ENCODE measurements around the gene GNPTG. TPM values are rescaled to one million over a fixed set of nuclear protein-coding genes. Genes with fewer than 3 reads are reported as not detected.

The GNPTG gene
- total and polyA plus RNA-seq, 2 donors (not counting 3 experiments of a cell fraction or from before 2014, with no cell fraction given), result 51.6 to 109 TPM

GRCh38 chr16:1392826-1393225 lies 41.1 kb downstream of the GNPTG start:
- no peaks in the 10 kb centered on the region for H3K9me3 ChIP-seq (replicated peaks; ENCODE audit: control insufficient read depth, insufficient read depth, low read length)
- ChIA-PET POLR2A (no interaction called here), CTCF (interaction anchor here (1.3 kb wide), 1 partner anchor 29 kb away, joined by 4 read pairs; no protein-coding TSS in a partner anchor)
- H3K36me3 ChIP-seq (ENCODE audit: control insufficient read depth in 2 of 2, extremely low read depth in 1 of 2, insufficient read depth in 2 of 2, low read length in 2 of 2), result peaks cover 0 to 22% of the 10 kb centered on the region in 2 experiments
- H3K79me2 ChIP-seq (ENCODE audit: control insufficient read depth, insufficient read depth, low read length), result no peaks in the 10 kb centered on the region
- H2AFZ ChIP-seq (ENCODE audit: low read depth, low read length), result no peak overlapping the region
- H3K27ac ChIP-seq (ENCODE audit: insufficient read depth, low read depth, low read length), result no peak overlapping the region
- TF ChIP-seq GATA2 (IDR thresholded peaks at IDR 0.05; ENCODE audit: insufficient read depth, insufficient read length, low read depth, low read length) (no peak), EZH2 (IDR thresholded peaks at IDR 0.05; ENCODE audit: borderline replicate concordance, low read depth, low read length, severe bottlenecking) (no peak), MYC (IDR thresholded peaks at IDR 0.05; ENCODE audit: low read depth, low read length) (no peak), FOS (IDR thresholded peaks at IDR 0.05; ENCODE audit: borderline replicate concordance, insufficient read depth, low read length) (no peak), CTCF (IDR thresholded peaks at IDR 0.05; ENCODE audit: extremely low read depth in 1 of 2, insufficient read depth in 1 of 2, low read depth in 1 of 2, low read length in 2 of 2) (no peak), JUN (IDR thresholded peaks at IDR 0.05; ENCODE audit: borderline replicate concordance, insufficient read depth, insufficient read length, low read depth) (no peak), POLR2A (IDR thresholded peaks at IDR 0.05; ENCODE audit: low read depth, low read length) (no peak), POLR2AphosphoS5 (IDR thresholded peaks at IDR 0.05; ENCODE audit: insufficient read depth, low read depth, low read length) (no peak)
- TF ChIP-seq, protein P1, sequence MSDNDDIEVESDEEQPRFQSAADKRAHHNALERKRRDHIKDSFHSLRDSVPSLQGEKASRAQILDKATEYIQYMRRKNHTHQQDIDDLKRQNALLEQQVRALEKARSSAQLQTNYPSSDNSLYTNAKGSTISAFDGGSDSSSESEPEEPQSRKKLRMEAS (IDR thresholded peaks at IDR 0.05; ENCODE audit: insufficient read depth, insufficient read length), result no peak
- no peaks in the 10 kb centered on the region for H3K27me3 ChIP-seq (ENCODE audit: control insufficient read depth in 2 of 2, insufficient read depth in 2 of 2, low read length in 2 of 2)
- H3K4me1 ChIP-seq (ENCODE audit: control insufficient read depth, extremely low read depth, insufficient read depth, low read length), result no peaks in the 10 kb centered on the region
- H3K9ac ChIP-seq (replicated peaks; ENCODE audit: extremely low read depth, insufficient read depth, low read length), result no peak overlapping the region
- H4K20me1 ChIP-seq (replicated peaks; ENCODE audit: control insufficient read depth, extremely low read depth, insufficient read depth, low read length), result no peaks in the 10 kb centered on the region
- FAIRE-seq (no peak), DNase-seq (ENCODE audit: low read depth, low spot score) (no peak)
- dilution Hi-C loops (cut with MboI; ENCODE audit: extremely low pct_ligation_motif_present, low sequenced_read_pairs) (no loop called here), intact Hi-C loops (cut with micrococcal nuclease) (no loop called here)
- H3K9me1 ChIP-seq (replicated peaks; ENCODE audit: control insufficient read depth, extremely low read depth, insufficient read depth, low read length), result no peaks in the 10 kb centered on the region
- H3K4me2 ChIP-seq (ENCODE audit: insufficient read depth, low read length), result no peak overlapping the region
- no peak overlapping the region for H3K4me3 ChIP-seq (replicated peaks in 1 of 3; ENCODE audit: insufficient read depth in 1 of 3, low read depth in 1 of 3, low read length in 3 of 3)
- no TSS peak for BruUV-seq (replicated peaks)
